GM21717 (cell line): Measurements from ENCODE around the gene SIGLEC1.

Experiments used
- ATAC-seq: cut with Tn5 transposase; IDR thresholded peaks from one replicate; pipeline ENCODE4 v1.9.1; 2021; ENCODE audit warnings: mild to moderate bottlenecking, moderate library complexity; ENCODE audit not compliant: unreplicated experiment

SIGLEC1 gene

GRCh38 chr20:3729378-3729777 is 17.0 kb upstream of the SIGLEC1 start:
- no peak for ATAC-seq

- no peak for ATAC-seq
Observed at GRCh38 chr20:3728876-3729275, 16.5 kb upstream of the SIGLEC1 start.

- ATAC-seq: no peak
Observed at GRCh38 chr20:3728354-3728753, 16.0 kb upstream of the SIGLEC1 start.

GRCh38 chr20:3727401-3728021 is 15.1 kb upstream of the SIGLEC1 start:
- ATAC-seq: no peak

GRCh38 chr20:3724356-3724755 is 12.0 kb upstream of the SIGLEC1 start:
- no peak for ATAC-seq

- no peak for ATAC-seq
Observed at GRCh38 chr20:3723284-3723683, 10.9 kb upstream of the SIGLEC1 start.

- no peak for ATAC-seq
Observed at GRCh38 chr20:3721912-3722311, 9.5 kb upstream of the SIGLEC1 start.

- no peak for ATAC-seq
Observed at GRCh38 chr20:3720626-3721025, 8.2 kb upstream of the SIGLEC1 start.

- no peak for ATAC-seq
Observed at GRCh38 chr20:3720068-3720467, 7.7 kb upstream of the SIGLEC1 start.

GRCh38 chr20:3719046-3719445 is 6.6 kb upstream of the SIGLEC1 start:
- ATAC-seq: no peak

- no peak for ATAC-seq
Observed at GRCh38 chr20:3716195-3716834, 3.9 kb upstream of the SIGLEC1 start.

GRCh38 chr20:3714092-3714491 is 1.7 kb upstream of the SIGLEC1 start:
- ATAC-seq: no peak

GRCh38 chr20:3711484-3711941 is 887 bp downstream of the SIGLEC1 start:
- ATAC-seq: no peak

- no peak for ATAC-seq
Observed at GRCh38 chr20:3710703-3711483, 1.5 kb downstream of the SIGLEC1 start.

GRCh38 chr20:3710011-3710466 is 2.4 kb downstream of the SIGLEC1 start:
- ATAC-seq: no peak

GRCh38 chr20:3707508-3707899 is 4.9 kb downstream of the SIGLEC1 start:
- no peak for ATAC-seq

- ATAC-seq: no peak
Observed at GRCh38 chr20:3706774-3707507, 5.5 kb downstream of the SIGLEC1 start.

- no peak for ATAC-seq
Observed at GRCh38 chr20:3705970-3706739, 6.2 kb downstream of the SIGLEC1 start.

- ATAC-seq: no peak
Observed at GRCh38 chr20:3705491-3705969, 6.9 kb downstream of the SIGLEC1 start.

- ATAC-seq: no peak
Observed at GRCh38 chr20:3704087-3704486, 8.3 kb downstream of the SIGLEC1 start.
